HG03520 (cell line): Measurements from ENCODE around the gene FCGR1A.
"Not testable (repeated sequence)": the region's sequence is repeated elsewhere in the genome, so short reads cannot be mapped to it uniquely, and the experiment has no call there.

ENCODE experiments used
- ATAC-seq: cut with Tn5 transposase; IDR thresholded peaks from one replicate; pipeline ENCODE4 v1.9.1; 2021; ENCODE audit warnings: mild to moderate bottlenecking, moderate library complexity; ENCODE audit not compliant: unreplicated experiment

The FCGR1A gene

GRCh38 chr1:149782600-149782999, at the start of gene FCGR1A:
Gene FCGR1A, plus strand, starts transcription at chr1:149782694. Its CDS starts 50 bp downstream, at chr1:149782744.
- not testable (repeated sequence) for ATAC-seq

- not testable (repeated sequence) for ATAC-seq
These were observed 49.7 kb upstream of the FCGR1A start for GRCh38 chr1:149732781-149733180.

GRCh38 chr1:149734692-149735091, 47.8 kb upstream of the FCGR1A start:
- not testable (repeated sequence) for ATAC-seq

GRCh38 chr1:149740148-149740581, 42.3 kb upstream of the FCGR1A start:
- ATAC-seq, result not testable (repeated sequence)

- ATAC-seq, result not testable (repeated sequence)
These were observed 41.8 kb upstream of the FCGR1A start for GRCh38 chr1:149740590-149741230.

GRCh38 chr1:149741914-149742313, 40.6 kb upstream of the FCGR1A start:
- not testable (repeated sequence) for ATAC-seq

GRCh38 chr1:149746463-149747356, 35.8 kb upstream of the FCGR1A start:
- not testable (repeated sequence) for ATAC-seq

GRCh38 chr1:149747359-149748143, 34.9 kb upstream of the FCGR1A start:
- not testable (repeated sequence) for ATAC-seq

GRCh38 chr1:149748144-149748500, 34.4 kb upstream of the FCGR1A start:
- not testable (repeated sequence) for ATAC-seq

GRCh38 chr1:149750562-149750961, 31.9 kb upstream of the FCGR1A start:
- not testable (repeated sequence) for ATAC-seq

- ATAC-seq, result not testable (repeated sequence)
These were observed 30.3 kb upstream of the FCGR1A start for GRCh38 chr1:149752186-149752585.

- ATAC-seq, result not testable (repeated sequence)
These were observed 29.0 kb upstream of the FCGR1A start for GRCh38 chr1:149753466-149753865.

GRCh38 chr1:149755294-149755693, 27.2 kb upstream of the FCGR1A start:
- ATAC-seq, result not testable (repeated sequence)

GRCh38 chr1:149762294-149762693, 20.2 kb upstream of the FCGR1A start:
- not testable (repeated sequence) for ATAC-seq

- ATAC-seq, result not testable (repeated sequence)
These were observed 18.2 kb upstream of the FCGR1A start for GRCh38 chr1:149764087-149764800.

GRCh38 chr1:149766241-149766640, 16.3 kb upstream of the FCGR1A start:
- not testable (repeated sequence) for ATAC-seq

- not testable (repeated sequence) for ATAC-seq
These were observed 13.3 kb upstream of the FCGR1A start for GRCh38 chr1:149769216-149769615.

GRCh38 chr1:149770661-149771060, 11.8 kb upstream of the FCGR1A start:
- not testable (repeated sequence) for ATAC-seq

GRCh38 chr1:149771653-149772425, 10.7 kb upstream of the FCGR1A start:
- ATAC-seq, result peak; percentile 88
